SK-N-SH (cell line): ENCODE data around the gene NDRG2. TPM values are rescaled to one million over a fixed set of nuclear protein-coding genes. Genes with fewer than 3 reads are reported as not detected.
A peak's percentile ranks its signal among the peaks of the same experiment; 100 is the strongest.

ENCODE experiments used
- CTCF ChIA-PET: fragments of 300-600, 350-600 bp; formaldehyde crosslinking; extraction: SDS; loops from one replicate; lab custom pipeline; 2021; lab: Yijun Ruan, JAX
- POLR2A ChIA-PET: fragments of 350-600 bp; sonication (Branson Sonifier 250); formaldehyde crosslinking; extraction: SDS; loops from one replicate; lab custom pipeline; 2020; ENCODE audit warnings: antibody characterized with exemption, inconsistent platforms; lab: Yijun Ruan, JAX
- DNase-seq: peaks from one replicate; pipeline ENCODE4 v3.0.0; 2012
- H2AFZ ChIP-seq: fragments of 200-600 bp; sonication (generic); 2 replicates; pipeline ENCODE4 v1.8.1; 2016; ENCODE audit warnings: antibody characterized with exemption, mild to moderate bottlenecking, low read depth
- H3F3A ChIP-seq: fragments of 200-600 bp; sonication (generic); replicated peaks from 2 replicates; pipeline ENCODE3; 2016; ENCODE audit warnings: antibody characterized with exemption, mild to moderate bottlenecking; ENCODE audit not compliant: insufficient read depth
- H3K27ac ChIP-seq, 2 experiments: fragments of 200-500 bp in 1 of 2; fragments of 200-600 bp in 1 of 2; sonication (Bioruptor generic) in 1 of 2; sonication (generic), shearing (Covaris generic) in 1 of 2; 2 replicates each; pipeline versions ENCODE4 v1.5.1 to v1.6.1; 2014 to 2016; ENCODE audit warnings: low read depth in 2 of 2, inconsistent platforms in 1 of 2, low read length in 1 of 2, mild to moderate bottlenecking in 1 of 2, mixed read lengths in 1 of 2
- H3K27me3 ChIP-seq: fragments of 200-600 bp; sonication (generic), shearing (Covaris generic); 2 replicates; pipeline ENCODE4 v1.6.1; 2016; ENCODE audit warnings: mixed run types; ENCODE audit not compliant: insufficient read depth
- H3K36me3 ChIP-seq, 2 experiments: fragments of 200-500 bp in 1 of 2; fragments of 200-600 bp in 1 of 2; sonication (Bioruptor generic) in 1 of 2; sonication (generic) in 1 of 2; replicated peaks in 1 of 2; 2 replicates each; pipeline versions ENCODE3 to v1.5.1; 2014 to 2016; ENCODE audit warnings: low read length in 1 of 2, mild to moderate bottlenecking in 1 of 2; ENCODE audit not compliant: insufficient read depth in 2 of 2, control insufficient read depth in 1 of 2
- H3K4me1 ChIP-seq, 2 experiments: fragments of 200-500 bp in 1 of 2; fragments of 200-600 bp in 1 of 2; sonication (Bioruptor generic) in 1 of 2; sonication (generic), shearing (Covaris generic) in 1 of 2; 2 replicates each; pipeline versions ENCODE4 v1.5.1 to v1.6.1; 2014 to 2016; ENCODE audit warnings: low read depth in 1 of 2, low read length in 1 of 2, mixed run types in 1 of 2; ENCODE audit not compliant: insufficient read depth in 2 of 2, control insufficient read depth in 1 of 2
- H3K4me2 ChIP-seq: fragments of 200-600 bp; sonication (generic), shearing (Covaris generic); 2 replicates; pipeline ENCODE4 v1.6.1; 2017; ENCODE audit warnings: mixed run types
- H3K4me3 ChIP-seq, 2 experiments: fragments of 200-500 bp in 1 of 2; fragments of 200-600 bp in 1 of 2; sonication (Bioruptor generic) in 1 of 2; sonication (generic), shearing (Covaris generic) in 1 of 2; 2 replicates each; pipeline versions ENCODE4 v1.5.1 to v1.8.1; 2014 to 2016; ENCODE audit warnings: low read depth in 2 of 2, inconsistent platforms in 1 of 2, low read length in 1 of 2, mild to moderate bottlenecking in 1 of 2, mixed read lengths in 1 of 2, moderate library complexity in 1 of 2
- H3K79me2 ChIP-seq: fragments of 200-600 bp; sonication (generic); 2 replicates; pipeline ENCODE4 v1.8.1; 2017; ENCODE audit warnings: mild to moderate bottlenecking; ENCODE audit not compliant: insufficient read depth
- H3K9ac ChIP-seq: fragments of 200-600 bp; sonication (generic); 2 replicates; pipeline ENCODE4 v1.6.1; 2017; ENCODE audit warnings: mixed run types
- H3K9me2 ChIP-seq: fragments of 200-600 bp; sonication (generic); 2 replicates; pipeline ENCODE4 v1.6.1; 2017; ENCODE audit warnings: mixed run types
- H3K9me3 ChIP-seq: fragments of 200-600 bp; sonication (generic); 2 replicates; pipeline ENCODE4 v1.6.1; 2017; ENCODE audit warnings: mixed run types, mild to moderate bottlenecking, moderate library complexity
- H4K20me1 ChIP-seq: fragments of 200-600 bp; sonication (generic); 2 replicates; pipeline ENCODE4 v1.6.1; 2017; ENCODE audit warnings: mild to moderate bottlenecking, mixed run types; ENCODE audit not compliant: insufficient read depth
- EP300 ChIP-seq, 2 experiments: IDR thresholded peaks; 2 replicates each; pipeline versions ENCODE4 v1.4.0 to v1.6.1; 2012; ENCODE audit warnings: borderline replicate concordance in 1 of 2, low read depth in 1 of 2, low read length in 1 of 2
- MXI1 ChIP-seq: IDR thresholded peaks from 2 replicates; pipeline ENCODE4 v1.6.1; 2012; ENCODE audit warnings: mild to moderate bottlenecking, low read depth, low read length, improper control_type of control experiment
- NFIC ChIP-seq: IDR thresholded peaks from 2 replicates; pipeline ENCODE4 v1.4.0; 2012; ENCODE audit warnings: borderline replicate concordance
- RAD21 ChIP-seq: IDR thresholded peaks from 2 replicates; pipeline ENCODE4 v1.6.1; 2012; ENCODE audit warnings: mild to moderate bottlenecking, low read length
- RCOR1 ChIP-seq: fragments of 150-350 bp; IDR thresholded peaks from 2 replicates; pipeline ENCODE4 v1.6.1; 2017; ENCODE audit warnings: antibody characterized with exemption, low read length
- SIN3A ChIP-seq: IDR thresholded peaks from 2 replicates; pipeline ENCODE4 v1.6.1; 2012; ENCODE audit warnings: low read depth, mild to moderate bottlenecking, low read length, moderate library complexity, borderline replicate concordance
- TAF1 ChIP-seq: IDR thresholded peaks from 2 replicates; pipeline ENCODE4 v1.6.1; 2012; ENCODE audit warnings: low read depth, mild to moderate bottlenecking, low read length, moderate library complexity, borderline replicate concordance
- USF2 ChIP-seq: fragments of 150-350 bp; IDR thresholded peaks from 2 replicates; pipeline ENCODE4 v1.6.1; 2017; ENCODE audit warnings: antibody characterized with exemption, low read length, low read depth, borderline replicate concordance
- WGBS: methylation state at CpG from one replicate; pipeline ENCODE4 v1.1.6; 2017; ENCODE audit warnings: low lambda C conversion rate; 5-methylcytosine and 5-hydroxymethylcytosine counted together
- polyA plus RNA-seq, 3 experiments: library from polyadenylated mRNA; depleted of rRNA; stranded (reverse); fragments of >200 nt; gene quantifications; 2 replicates each; pipeline ENCODE4 v1.2.3, GENCODE V29; 2012
- TF ChIP-seq, protein P1 (sequence below): fragments of 150-350 bp; IDR thresholded peaks from 2 replicates; pipeline ENCODE4 v1.6.1; 2016; ENCODE audit warnings: mild to moderate bottlenecking, low read depth, low read length

NDRG2 gene
- polyA plus RNA-seq, 1 of the 3 experiments (the other 2 are of a cell fraction), result 15.8 TPM

- Histone ChIP-seq H3K9me3 (no peaks in the 10 kb centered on the region), H2AFZ (peak overlapping the region; percentile 39; the same call in 1 of the 2 replicates), H3K4me2 (peak overlapping the region; percentile 95), H3K36me3 (peaks cover 22 to 32% of the 10 kb centered on the region in 2 experiments), H3K9ac (peak overlapping the region; percentile 93), H3F3A (peaks cover 30% of the 10 kb centered on the region), H4K20me1 (0 out of 2 replicates have a peak, but pooled peaks cover 8% of the 10 kb centered on the region), H3K27me3 (no peaks in the 10 kb centered on the region), H3K4me3 (peak overlapping the region; percentile 81 to 89), H3K9me2 (no peaks in the 10 kb centered on the region), H3K27ac (peak overlapping the region; percentile 98 to 99), H3K4me1 (peaks cover 22 to 33% of the 10 kb centered on the region in 2 experiments), H3K79me2 (peaks cover 51% of the 10 kb centered on the region)
- ChIA-PET POLR2A (interaction anchor here (0.7 to 2.7 kb wide), 12 partner anchors 9 to 728 kb away, joined by 3 to 19 read pairs (median 8); partner anchors contain the start of genes PARP2, TMEM253 and ZNF219), CTCF (interaction anchor here (0.7 to 13.2 kb wide), 17 partner anchors 12 to 100 kb away, joined by 3 to 296 read pairs (median 5); partner anchors contain the start of genes TMEM253, TPPP2 and ZNF219)
- TF ChIP-seq RCOR1 (no peak), SIN3A (peak; percentile 58; the same call in 1 of the 2 replicates), RAD21 (no peak)
- TF ChIP-seq, protein P1, sequence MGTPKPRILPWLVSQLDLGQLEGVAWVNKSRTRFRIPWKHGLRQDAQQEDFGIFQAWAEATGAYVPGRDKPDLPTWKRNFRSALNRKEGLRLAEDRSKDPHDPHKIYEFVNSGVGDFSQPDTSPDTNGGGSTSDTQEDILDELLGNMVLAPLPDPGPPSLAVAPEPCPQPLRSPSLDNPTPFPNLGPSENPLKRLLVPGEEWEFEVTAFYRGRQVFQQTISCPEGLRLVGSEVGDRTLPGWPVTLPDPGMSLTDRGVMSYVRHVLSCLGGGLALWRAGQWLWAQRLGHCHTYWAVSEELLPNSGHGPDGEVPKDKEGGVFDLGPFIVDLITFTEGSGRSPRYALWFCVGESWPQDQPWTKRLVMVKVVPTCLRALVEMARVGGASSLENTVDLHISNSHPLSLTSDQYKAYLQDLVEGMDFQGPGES, result no peak
- DNase-seq, result peak; percentile 71
- WGBS, result 1% methylated on average over 20 of the region's 23 CpGs
These were observed 45.9 kb upstream of the NDRG2 start for GRCh38 chr14:21070610-21071224.

DNA sequence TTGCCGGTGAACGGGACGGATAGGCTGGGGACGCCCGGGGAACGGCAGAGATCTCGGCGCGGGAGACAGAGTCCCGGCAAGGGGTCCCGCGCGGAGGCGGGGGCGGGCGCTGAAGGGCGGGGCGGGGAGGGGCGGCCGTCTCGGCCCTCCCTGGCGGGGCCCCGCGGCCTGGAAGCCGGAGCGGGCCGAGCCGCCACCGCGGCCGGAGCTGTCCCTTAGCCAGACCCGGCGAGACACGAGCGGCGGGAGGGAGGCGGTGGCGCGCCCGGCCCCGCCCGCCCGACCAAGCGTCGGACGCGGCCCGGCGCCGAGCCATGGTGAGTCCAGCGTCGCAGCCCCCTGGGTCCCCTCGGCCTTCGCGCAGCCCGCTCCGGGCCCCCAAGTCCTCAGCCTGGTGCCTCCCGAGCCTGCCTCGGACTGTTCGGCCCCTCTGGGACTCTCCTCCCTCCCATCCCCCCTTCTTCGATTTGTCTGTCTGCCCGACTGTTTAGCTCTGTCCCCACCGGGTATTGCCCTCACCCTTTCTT, 45.3 kb upstream of the NDRG2 start, which contains the start of gene ARHGEF40:
Gene ARHGEF40, plus strand, starts transcription at position 222 of the 527 bp plus-strand sequence. Its CDS starts 93 bp downstream, at position 315.
- Histone ChIP-seq H3K36me3 (peaks cover 19 to 27% of the 10 kb centered on the region in 2 experiments), H3F3A (peaks cover 30% of the 10 kb centered on the region), H3K4me3 (peak within 1 kb of the TSS; percentile 81 to 89), H4K20me1 (0 out of 2 replicates have a peak, but pooled peaks cover 8% of the 10 kb centered on the region), H3K4me1 (peaks cover 22 to 29% of the 10 kb centered on the region in 2 experiments), H3K27ac (peak within 1 kb of the TSS; percentile 98 to 99), H3K4me2 (peak within 1 kb of the TSS; percentile 95), H2AFZ (peak within 1 kb of the TSS; percentile 87), H3K79me2 (peaks cover 49% of the 10 kb centered on the region), H3K9ac (peak within 1 kb of the TSS; percentile 93), H3K9me3 (no peaks in the 10 kb centered on the region), H3K9me2 (no peaks in the 10 kb centered on the region), H3K27me3 (no peaks in the 10 kb centered on the region)
- POLR2A ChIA-PET, result interaction anchor here (0.7 to 2.7 kb wide), 7 partner anchors 14 to 728 kb away, joined by 4 to 19 read pairs (median 12); partner anchors contain the start of gene ZNF219
- peak; percentile 87 for DNase-seq
- CTCF ChIA-PET, result interaction anchor here (0.7 to 13.2 kb wide), 12 partner anchors 14 to 73 kb away, joined by 3 to 296 read pairs (median 8); partner anchors contain the start of genes TMEM253 and ZNF219
- 2% methylated on average over 6 of the region's 63 CpGs for WGBS
- 0 out of 2 replicates have a peak, but pooled peaks have one; percentile 4 for TF ChIP-seq TAF1
- no peak for TF ChIP-seq EP300 (IDR thresholded peaks at IDR 0.05; ENCODE audit: borderline replicate concordance in 1 of 2, low read depth in 1 of 2, low read length in 1 of 2)
- no peak for TF ChIP-seq NFIC
- no peak for TF ChIP-seq MXI1
- no peak for TF ChIP-seq USF2
